COLO668 (cell line): ENCODE results near the gene TMEM131.
A peak's percentile ranks its signal among the peaks of the same experiment; 100 is the strongest.
"Not testable (repeated sequence)": the region's sequence is repeated elsewhere in the genome, so short reads cannot be mapped to it uniquely, and the experiment has no call there.

Experiments used
- DNase-seq: peaks from one replicate; lab custom pipeline; 2025; ENCODE audit not compliant: unreplicated experiment; lab: John Stamatoyannopoulos, UW

The TMEM131 gene

GRCh38 chr2:97712693-97713295 is 283.0 kb downstream of the TMEM131 start:
- no peak for DNase-seq

GRCh38 chr2:97712175-97712574 is 283.6 kb downstream of the TMEM131 start:
- DNase-seq: not testable (repeated sequence)

GRCh38 chr2:97711394-97711711 is 284.4 kb downstream of the TMEM131 start:
- DNase-seq: no peak

- DNase-seq: no peak
Measured at GRCh38 chr2:97708608-97709007, 287.1 kb downstream of the TMEM131 start.

GRCh38 chr2:97708048-97708380 is 287.7 kb downstream of the TMEM131 start:
- DNase-seq: no peak

- peak; percentile 14 for DNase-seq
Measured at GRCh38 chr2:97707362-97708047, 288.2 kb downstream of the TMEM131 start.

GRCh38 chr2:97706708-97707345 is 288.9 kb downstream of the TMEM131 start:
- DNase-seq: no peak
